ENCODE results near the gene S100A2. TPM values are rescaled to one million over a fixed set of nuclear protein-coding genes. Genes with fewer than 3 reads are reported as not detected.

The S100A2 gene
- total RNA-seq, 1 donor from 2014 or later, result 0.51 TPM

DNA sequence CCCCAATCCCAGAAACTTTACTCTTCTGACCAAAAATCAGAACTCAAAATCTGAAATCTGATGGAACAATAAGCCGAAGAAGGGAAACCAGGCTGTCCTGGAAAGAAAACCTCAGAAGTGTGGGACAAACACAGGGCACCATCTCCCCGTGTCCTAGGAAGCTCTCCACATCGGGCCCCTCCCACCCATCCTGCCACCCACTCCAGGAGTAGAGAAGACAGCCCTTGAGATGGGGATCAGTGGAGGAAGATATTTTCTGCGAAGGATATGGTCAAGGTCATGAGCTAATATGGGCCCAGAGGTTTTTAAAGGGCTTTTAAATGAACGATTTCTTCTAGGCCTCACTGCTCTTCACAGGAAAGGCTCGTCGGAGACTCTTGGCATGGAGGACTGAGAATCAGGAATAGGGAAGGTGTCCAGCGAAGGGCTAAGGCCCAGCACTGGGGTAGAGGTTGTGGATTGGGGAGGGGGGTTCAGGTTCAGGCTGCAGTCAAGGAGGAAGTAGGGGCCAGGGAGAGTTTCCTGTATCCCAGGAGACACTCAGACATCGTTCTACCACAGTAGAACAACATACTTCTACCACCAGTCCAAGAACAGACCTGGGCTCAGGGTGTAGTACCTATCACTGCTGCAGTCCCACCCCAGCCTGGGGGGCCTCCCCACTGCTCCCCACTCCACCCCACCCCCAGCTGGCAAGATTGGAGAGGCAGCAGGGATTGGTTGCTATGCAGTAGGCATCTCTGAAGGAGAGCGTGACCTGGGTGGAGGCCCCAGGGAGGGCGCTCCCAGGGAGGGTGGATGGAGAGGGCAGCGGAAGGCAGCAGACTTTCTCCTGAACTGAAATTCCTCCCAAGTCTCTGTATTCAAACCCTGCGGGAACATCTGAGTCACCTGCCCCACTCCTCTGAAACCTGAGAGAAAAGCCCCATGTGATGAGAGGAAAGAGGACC, 23.7 kb downstream of the S100A2 start:
- Mint-ChIP-seq H3K4me1 (peaks cover 57% of the 10 kb centered on the region), H3K36me3 (no peaks in the 10 kb centered on the region), H3K27ac (no peak overlapping the region), H3K4me3 (no peak overlapping the region), H3K9me3 (no peaks in the 10 kb centered on the region), H3K27me3 (ENCODE audit: low read depth) (no peaks in the 10 kb centered on the region)
- DNase-seq (ENCODE audit: low spot score in 2 of 2, unreplicated experiment in 2 of 2), result no peak
- TF ChIP-seq, protein P1, sequence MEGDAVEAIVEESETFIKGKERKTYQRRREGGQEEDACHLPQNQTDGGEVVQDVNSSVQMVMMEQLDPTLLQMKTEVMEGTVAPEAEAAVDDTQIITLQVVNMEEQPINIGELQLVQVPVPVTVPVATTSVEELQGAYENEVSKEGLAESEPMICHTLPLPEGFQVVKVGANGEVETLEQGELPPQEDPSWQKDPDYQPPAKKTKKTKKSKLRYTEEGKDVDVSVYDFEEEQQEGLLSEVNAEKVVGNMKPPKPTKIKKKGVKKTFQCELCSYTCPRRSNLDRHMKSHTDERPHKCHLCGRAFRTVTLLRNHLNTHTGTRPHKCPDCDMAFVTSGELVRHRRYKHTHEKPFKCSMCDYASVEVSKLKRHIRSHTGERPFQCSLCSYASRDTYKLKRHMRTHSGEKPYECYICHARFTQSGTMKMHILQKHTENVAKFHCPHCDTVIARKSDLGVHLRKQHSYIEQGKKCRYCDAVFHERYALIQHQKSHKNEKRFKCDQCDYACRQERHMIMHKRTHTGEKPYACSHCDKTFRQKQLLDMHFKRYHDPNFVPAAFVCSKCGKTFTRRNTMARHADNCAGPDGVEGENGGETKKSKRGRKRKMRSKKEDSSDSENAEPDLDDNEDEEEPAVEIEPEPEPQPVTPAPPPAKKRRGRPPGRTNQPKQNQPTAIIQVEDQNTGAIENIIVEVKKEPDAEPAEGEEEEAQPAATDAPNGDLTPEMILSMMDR (IDR thresholded peaks at IDR 0.05; ENCODE audit: unreplicated experiment), result no peak

DNA sequence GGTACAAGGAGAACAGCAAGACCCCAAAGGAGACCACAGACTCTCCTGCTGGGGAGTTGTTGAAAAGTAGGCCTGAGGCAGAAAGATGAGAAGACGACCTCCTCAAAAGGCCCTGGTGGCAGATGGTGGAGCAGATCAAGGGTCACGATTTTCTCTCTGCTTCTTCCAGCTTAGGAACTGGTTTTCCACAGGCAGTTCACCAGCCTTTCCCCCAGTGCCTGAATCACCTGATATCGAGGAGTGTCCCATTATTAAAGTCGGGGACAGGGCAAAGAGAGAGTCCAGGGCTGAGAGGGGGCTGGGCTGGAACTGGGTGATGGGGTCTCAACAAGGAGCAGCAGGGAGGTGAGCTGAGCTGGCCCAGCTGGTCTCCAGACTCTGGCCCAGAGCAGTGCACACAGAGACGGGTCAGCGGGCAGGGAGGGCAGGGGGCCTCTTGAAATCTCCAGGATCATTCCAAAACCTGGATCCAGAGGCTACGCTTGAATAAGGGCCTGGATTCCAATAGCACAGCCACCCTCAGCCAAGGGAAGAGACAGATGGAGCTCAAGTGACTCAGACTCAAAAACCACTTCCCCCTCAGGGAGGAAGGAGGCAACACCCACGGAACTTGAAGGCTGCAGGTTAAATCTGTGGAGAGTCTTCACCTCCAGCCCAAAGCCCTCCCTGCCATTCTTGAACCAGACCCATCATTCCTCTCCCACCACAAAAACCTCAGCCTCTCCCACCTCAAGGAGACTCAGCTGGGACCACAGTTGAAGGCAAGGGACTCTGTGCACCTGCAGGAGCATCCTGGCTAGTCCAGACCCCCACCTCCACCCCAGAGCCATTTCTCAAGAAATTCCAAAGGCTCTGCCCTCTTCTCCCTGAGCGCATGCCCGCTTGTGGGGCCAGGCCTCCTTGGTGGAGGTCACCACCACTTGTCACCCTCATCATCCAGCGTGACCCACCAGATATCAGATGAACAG, 25.0 kb downstream of the S100A2 start, which contains the start of gene S100A5:
TSS of gene S100A5 (minus strand) at position 541 of the 968 bp plus-strand sequence. CDS start 743 bp downstream, outside the sequence.
- TF ChIP-seq, protein P1 (IDR thresholded peaks at IDR 0.05; ENCODE audit: unreplicated experiment), result no peak
- H3K4me1 Mint-ChIP-seq, result peaks cover 46% of the 10 kb centered on the region
- no peak for DNase-seq (ENCODE audit: low spot score in 2 of 2, unreplicated experiment in 2 of 2)

DNA sequence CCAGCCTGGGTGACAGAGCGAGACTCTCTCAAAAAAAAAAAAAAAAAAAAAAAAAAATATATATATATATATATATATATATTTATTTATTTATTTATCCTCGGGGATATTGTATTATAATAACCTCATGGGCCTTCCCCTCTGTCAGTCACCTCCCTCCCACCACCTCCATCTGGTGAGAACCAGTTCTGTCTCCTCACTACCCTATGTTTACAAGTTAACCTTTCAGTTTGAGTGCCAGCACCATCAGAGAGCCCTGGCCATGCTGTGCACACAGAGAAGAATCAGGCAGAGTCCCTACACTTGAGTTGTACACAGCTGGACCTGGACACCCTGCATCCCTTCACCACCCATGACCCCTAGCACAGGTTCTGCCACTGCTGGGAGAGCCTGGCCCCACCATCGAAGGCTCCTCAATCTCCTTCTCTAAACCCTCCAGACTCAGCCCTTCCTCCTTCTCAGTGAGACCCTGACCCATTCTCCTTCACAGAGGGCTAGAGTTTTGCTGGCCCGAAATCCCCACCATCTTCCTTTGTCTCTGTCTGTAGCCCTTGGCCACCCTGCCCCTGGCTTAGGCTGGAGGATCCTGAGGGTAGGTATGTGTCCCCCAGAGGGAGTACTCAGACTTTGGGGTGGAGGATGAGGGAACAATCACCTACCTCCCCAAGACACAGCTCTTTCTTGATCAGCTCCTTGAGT, 26.1 kb downstream of the S100A2 start:
- Mint-ChIP-seq H3K27me3 (ENCODE audit: low read depth) (no peaks in the 10 kb centered on the region), H3K4me3 (no peak overlapping the region), H3K4me1 (peaks cover 38% of the 10 kb centered on the region), H3K36me3 (no peaks in the 10 kb centered on the region), H3K9me3 (no peaks in the 10 kb centered on the region), H3K27ac (peak overlapping the region; percentile 5)
- DNase-seq (ENCODE audit: low spot score in 2 of 2, unreplicated experiment in 2 of 2), result no peak
- TF ChIP-seq, protein P1 (IDR thresholded peaks at IDR 0.05; ENCODE audit: unreplicated experiment), result no peak

More for the DNA sequence above, 25.0 kb downstream of the S100A2 start, which contains the start of gene S100A5:
- no peaks in the 10 kb centered on the region for H3K27me3 Mint-ChIP-seq (ENCODE audit: low read depth)
- H3K9me3 Mint-ChIP-seq, result no peaks in the 10 kb centered on the region
- H3K36me3 Mint-ChIP-seq, result no peaks in the 10 kb centered on the region
- no peak within 1 kb of the TSS for H3K4me3 Mint-ChIP-seq
- H3K27ac Mint-ChIP-seq, result peak within 1 kb of the TSS; percentile 14

DNA sequence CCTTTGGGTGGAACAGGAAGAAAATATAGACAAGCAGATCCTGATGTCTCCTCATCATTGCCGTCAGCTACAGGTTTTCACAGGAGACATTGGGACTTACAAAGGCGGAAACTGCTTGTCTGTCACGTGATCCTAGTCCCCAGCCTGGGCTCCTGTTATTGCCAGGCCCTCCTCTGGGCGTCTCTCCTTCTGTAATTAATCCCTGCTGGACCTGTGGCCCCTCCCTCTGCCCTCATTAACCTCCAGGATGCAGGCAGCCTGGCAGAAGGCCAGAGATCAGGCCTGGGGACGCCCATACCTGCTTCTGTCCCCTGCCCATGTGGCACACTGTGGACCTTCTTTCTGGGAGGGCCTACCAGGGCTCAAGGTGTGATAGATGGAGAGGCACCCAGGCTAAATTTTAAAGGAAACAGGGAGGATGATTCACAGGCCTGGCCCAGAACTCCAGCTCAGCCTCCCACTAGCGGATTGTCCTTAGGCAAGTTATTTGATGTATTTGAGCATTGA, 27.3 kb downstream of the S100A2 start:
- no peaks in the 10 kb centered on the region for H3K36me3 Mint-ChIP-seq
- peak overlapping the region; percentile 73 for H3K27ac Mint-ChIP-seq
- H3K27me3 Mint-ChIP-seq (ENCODE audit: low read depth), result no peaks in the 10 kb centered on the region
- H3K4me1 Mint-ChIP-seq, result peaks cover 35% of the 10 kb centered on the region
- DNase-seq (ENCODE audit: low spot score in 2 of 2, unreplicated experiment in 2 of 2), result no peak
- H3K9me3 Mint-ChIP-seq, result no peaks in the 10 kb centered on the region
- TF ChIP-seq, protein P1 (IDR thresholded peaks at IDR 0.05; ENCODE audit: unreplicated experiment), result no peak
- H3K4me3 Mint-ChIP-seq, result no peak overlapping the region

DNA sequence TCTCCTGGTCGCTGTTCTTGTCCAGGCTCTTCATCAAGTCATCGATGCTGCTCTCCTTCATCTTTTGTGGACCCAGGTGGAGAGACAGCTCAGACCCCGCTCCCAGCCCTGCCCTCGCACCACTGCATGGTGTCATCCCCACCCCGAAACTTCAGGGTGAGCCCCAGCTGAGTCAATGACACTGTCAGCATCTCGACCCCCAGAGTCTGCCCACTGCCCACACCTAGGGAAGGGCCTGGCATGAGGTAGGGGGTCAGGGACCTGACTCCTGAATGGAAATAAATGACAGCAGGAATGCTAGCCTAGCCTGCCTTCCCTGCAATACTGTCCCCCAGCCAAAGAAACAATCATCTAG, 28.3 kb downstream of the S100A2 start:
- H3K36me3 Mint-ChIP-seq, result no peaks in the 10 kb centered on the region
- peaks cover 35% of the 10 kb centered on the region for H3K4me1 Mint-ChIP-seq
- H3K27ac Mint-ChIP-seq, result no peak overlapping the region

More for the DNA sequence above, 28.3 kb downstream of the S100A2 start:
- H3K4me3 Mint-ChIP-seq, result no peak overlapping the region
- no peaks in the 10 kb centered on the region for H3K9me3 Mint-ChIP-seq
- TF ChIP-seq, protein P1 (IDR thresholded peaks at IDR 0.05; ENCODE audit: unreplicated experiment), result no peak
- no peak for DNase-seq (ENCODE audit: low spot score in 2 of 2, unreplicated experiment in 2 of 2)
- H3K27me3 Mint-ChIP-seq (ENCODE audit: low read depth), result no peaks in the 10 kb centered on the region
